Suprapubic skin (tissue), 4 donors: ENCODE data around the gene CBARP. TPM values are rescaled to one million over a fixed set of nuclear protein-coding genes. Genes with fewer than 3 reads are reported as not detected.

Experiments
- DNase-seq, 2 donors: peaks; one replicate each; pipeline ENCODE4 v3.0.0-alpha.2; 2019; ENCODE audit warnings: low spot score in 2 of 2
- H3K27ac ChIP-seq: fragments of 200-600 bp; sonication (generic); one replicate; pipeline ENCODE4 v1.5.1; 2019
- H3K27me3 ChIP-seq: fragments of 200-600 bp; sonication (generic); one replicate; pipeline ENCODE4 v1.5.1; 2019
- H3K36me3 ChIP-seq: fragments of 200-600 bp; sonication (generic); one replicate; pipeline ENCODE4 v1.5.1; 2019
- H3K4me1 ChIP-seq: fragments of 200-600 bp; sonication (generic); one replicate; pipeline ENCODE4 v1.5.1; 2019
- H3K4me3 ChIP-seq: fragments of 200-600 bp; sonication (generic); one replicate; pipeline ENCODE4 v1.5.1; 2019; ENCODE audit warnings: mild to moderate bottlenecking
- H3K9me3 ChIP-seq: fragments of 200-600 bp; sonication (generic); one replicate; pipeline ENCODE4 v1.5.1; 2019
- EP300 ChIP-seq: sonication (generic); formaldehyde crosslinking; IDR thresholded peaks from one replicate; pipeline ENCODE4 v1.6.1; 2017; ENCODE audit warnings: antibody characterized with exemption
- POLR2A ChIP-seq, 2 donors: fragments of 450-650 bp; IDR thresholded peaks; one replicate each; pipeline ENCODE4 v1.6.1; 2017; ENCODE audit warnings: antibody characterized with exemption in 2 of 2, mild to moderate bottlenecking in 2 of 2, moderate library complexity in 2 of 2
- POLR2AphosphoS5 ChIP-seq, 3 donors: sonication (generic); formaldehyde crosslinking; IDR thresholded peaks; one replicate each; pipeline ENCODE4 v1.6.1; 2017; ENCODE audit warnings: antibody characterized with exemption in 3 of 3
- WGBS: methylation state at CpG from one replicate; pipeline ENCODE4 v1.1.5; 2018; 5-methylcytosine and 5-hydroxymethylcytosine counted together
- total RNA-seq, 4 donors: library from RNA; depleted of rRNA; stranded (reverse); fragments of >200 nt; gene quantifications; one replicate each; pipeline ENCODE4 v1.1.0, GENCODE V29; 2016
- TF ChIP-seq, protein P1 (sequence below), 2 donors: fragments of 200-600 bp in 1 of 2; fragments of 450-650 bp in 1 of 2; sonication (generic) in 1 of 2; IDR thresholded peaks; one replicate each; pipeline ENCODE4 v1.5.1; 2016 to 2019; ENCODE audit warnings: antibody characterized with exemption in 2 of 2, mild to moderate bottlenecking in 1 of 2, moderate library complexity in 1 of 2

Gene CBARP
- total RNA-seq, 4 donors from 2014 or later: 2.9 to 8.6 (median 5.1) TPM

DNA sequence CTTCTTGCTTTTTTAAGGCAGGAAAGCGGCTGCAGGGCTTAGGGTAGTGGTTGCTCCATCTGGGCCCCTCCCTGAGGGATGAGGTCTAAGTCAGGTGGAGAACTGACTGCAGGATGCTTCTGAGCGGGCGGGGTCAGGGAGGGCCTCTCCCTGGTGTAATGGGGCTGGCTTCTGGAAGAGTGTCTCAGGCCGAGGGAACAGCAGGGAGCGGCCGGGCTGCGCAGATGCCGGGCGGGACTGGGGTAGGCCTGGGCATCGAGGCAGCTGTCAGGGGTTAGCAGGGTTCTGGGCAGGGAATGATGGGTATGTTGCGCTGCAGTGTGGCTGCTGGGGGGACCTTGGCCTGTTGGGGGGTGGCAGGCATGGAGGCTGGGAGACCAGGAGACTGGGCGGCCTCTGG lies 40.3 kb upstream of the CBARP start:
- Histone ChIP-seq H3K27ac (no peak overlapping the region), H3K4me1 (peaks cover 34% of the 10 kb centered on the region)
- no peak for TF ChIP-seq POLR2A (IDR thresholded peaks at IDR 0.05)
- no peak for TF ChIP-seq EP300
- TF ChIP-seq POLR2AphosphoS5 (IDR thresholded peaks at IDR 0.05): no peak
- TF ChIP-seq, protein P1, sequence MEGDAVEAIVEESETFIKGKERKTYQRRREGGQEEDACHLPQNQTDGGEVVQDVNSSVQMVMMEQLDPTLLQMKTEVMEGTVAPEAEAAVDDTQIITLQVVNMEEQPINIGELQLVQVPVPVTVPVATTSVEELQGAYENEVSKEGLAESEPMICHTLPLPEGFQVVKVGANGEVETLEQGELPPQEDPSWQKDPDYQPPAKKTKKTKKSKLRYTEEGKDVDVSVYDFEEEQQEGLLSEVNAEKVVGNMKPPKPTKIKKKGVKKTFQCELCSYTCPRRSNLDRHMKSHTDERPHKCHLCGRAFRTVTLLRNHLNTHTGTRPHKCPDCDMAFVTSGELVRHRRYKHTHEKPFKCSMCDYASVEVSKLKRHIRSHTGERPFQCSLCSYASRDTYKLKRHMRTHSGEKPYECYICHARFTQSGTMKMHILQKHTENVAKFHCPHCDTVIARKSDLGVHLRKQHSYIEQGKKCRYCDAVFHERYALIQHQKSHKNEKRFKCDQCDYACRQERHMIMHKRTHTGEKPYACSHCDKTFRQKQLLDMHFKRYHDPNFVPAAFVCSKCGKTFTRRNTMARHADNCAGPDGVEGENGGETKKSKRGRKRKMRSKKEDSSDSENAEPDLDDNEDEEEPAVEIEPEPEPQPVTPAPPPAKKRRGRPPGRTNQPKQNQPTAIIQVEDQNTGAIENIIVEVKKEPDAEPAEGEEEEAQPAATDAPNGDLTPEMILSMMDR (IDR thresholded peaks at IDR 0.05): no peak

DNA sequence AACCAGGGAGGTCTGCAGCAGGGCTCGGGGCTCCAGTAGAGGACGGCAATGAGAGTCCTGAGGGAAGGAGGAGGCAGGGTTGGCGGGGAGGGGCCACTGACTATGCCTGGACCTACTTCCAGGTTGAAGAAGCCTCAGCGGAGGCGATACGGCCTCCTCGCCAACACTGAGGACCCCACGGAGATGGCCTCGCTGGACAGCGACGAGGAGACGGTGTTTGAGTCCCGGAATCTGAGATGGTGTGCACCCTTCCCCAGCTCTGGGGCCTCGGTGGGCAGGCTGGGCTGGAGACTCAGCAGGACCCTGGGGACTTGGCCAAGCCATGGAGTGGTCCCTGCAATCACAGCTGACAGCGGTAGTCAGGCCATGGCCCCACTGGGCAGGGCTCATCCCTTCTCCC lies 39.3 kb upstream of the CBARP start:
- WGBS: 88% methylated on average over 14 of the region's 15 CpGs
- DNase-seq: no peak
- no peaks in the 10 kb centered on the region for H3K27me3 ChIP-seq
- no peaks in the 10 kb centered on the region for H3K9me3 ChIP-seq
- TF ChIP-seq POLR2A (IDR thresholded peaks at IDR 0.05): no peak
- TF ChIP-seq POLR2AphosphoS5 (IDR thresholded peaks at IDR 0.05): no peak
- TF ChIP-seq, protein P1 (IDR thresholded peaks at IDR 0.05): no peak
- TF ChIP-seq EP300: no peak
- peak overlapping the region; percentile 57 for H3K4me3 ChIP-seq
- peaks cover 41% of the 10 kb centered on the region for H3K36me3 ChIP-seq
- H3K4me1 ChIP-seq: peaks cover 44% of the 10 kb centered on the region
- H3K27ac ChIP-seq: no peak overlapping the region

More for the DNA sequence above, 40.3 kb upstream of the CBARP start:
- DNase-seq: no peak
- Histone ChIP-seq H3K36me3 (peaks cover 31% of the 10 kb centered on the region), H3K27me3 (peaks cover 5% of the 10 kb centered on the region), H3K4me3 (no peak overlapping the region), H3K9me3 (no peaks in the 10 kb centered on the region)
- WGBS: 86% methylated on average over 10 of the region's 12 CpGs

DNA sequence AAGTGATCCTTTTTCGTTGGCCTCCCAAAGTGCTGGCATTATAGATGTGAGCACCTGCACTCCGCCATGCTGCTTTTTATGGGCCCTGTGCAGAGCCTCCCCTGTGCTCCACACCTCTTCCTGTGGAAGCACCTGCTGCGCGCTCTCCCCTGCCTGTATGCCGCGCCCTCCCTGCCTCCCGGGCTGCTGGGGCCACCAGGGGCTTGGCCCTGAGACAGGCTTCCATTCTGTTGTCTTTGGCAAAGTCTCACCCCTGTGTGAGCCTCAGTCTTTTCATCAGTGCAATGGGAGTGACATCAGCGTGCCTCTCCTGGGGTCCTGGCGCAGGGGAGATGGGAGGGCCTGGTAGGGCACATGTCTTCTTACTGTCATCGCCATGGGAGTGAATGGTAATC lies 38.8 kb upstream of the CBARP start:
- WGBS: 56% methylated on average over 10 of the region's 10 CpGs
- H3K27ac ChIP-seq: peak overlapping the region; percentile 96
- TF ChIP-seq POLR2A (IDR thresholded peaks at IDR 0.05): no peak
- no peak for TF ChIP-seq POLR2AphosphoS5 (IDR thresholded peaks at IDR 0.05)
- TF ChIP-seq EP300: no peak
- TF ChIP-seq, protein P1 (IDR thresholded peaks at IDR 0.05): no peak
- H3K4me3 ChIP-seq: peak overlapping the region; percentile 57
- no peaks in the 10 kb centered on the region for H3K27me3 ChIP-seq
- DNase-seq: no peak
- H3K4me1 ChIP-seq: peaks cover 48% of the 10 kb centered on the region
- H3K9me3 ChIP-seq: no peaks in the 10 kb centered on the region
- peaks cover 45% of the 10 kb centered on the region for H3K36me3 ChIP-seq

DNA sequence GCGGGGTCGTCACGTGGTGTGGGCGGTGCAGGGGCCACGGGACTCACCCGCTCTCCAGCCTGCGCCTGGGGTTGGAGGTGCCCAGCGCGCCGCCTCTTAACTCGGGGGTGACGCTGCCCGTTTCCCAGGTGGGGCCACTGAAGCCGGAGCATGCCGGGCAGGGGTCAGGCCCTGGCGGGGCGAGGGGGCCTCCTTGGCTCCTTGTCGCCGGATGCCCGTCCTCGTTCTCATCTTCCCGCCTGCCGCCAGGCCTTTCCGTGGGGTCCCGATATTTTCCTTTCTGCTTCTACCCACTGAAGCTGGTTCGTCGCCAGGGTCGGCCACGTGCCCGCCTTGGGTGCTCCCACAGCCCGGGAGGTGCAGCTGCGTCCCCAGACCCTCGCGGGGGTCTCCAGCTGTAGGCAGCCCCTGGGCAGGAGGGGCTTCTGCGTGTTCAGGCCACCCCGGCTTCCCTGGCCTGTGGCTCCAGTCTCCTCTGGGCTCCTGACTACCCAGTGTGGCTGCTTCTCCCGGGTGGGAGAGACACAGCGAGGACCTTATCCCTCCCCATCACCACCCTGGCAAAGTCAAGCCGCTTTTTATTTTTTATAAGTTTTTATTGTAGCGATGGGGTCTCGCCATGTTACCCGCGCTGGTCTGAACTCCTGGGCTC lies 38.3 kb upstream of the CBARP start:
- 11% methylated on average over 26 of the region's 43 CpGs for WGBS
- no peak for DNase-seq
- Histone ChIP-seq H3K9me3 (no peaks in the 10 kb centered on the region), H3K4me1 (peaks cover 54% of the 10 kb centered on the region), H3K4me3 (peak overlapping the region; percentile 57), H3K27ac (peak overlapping the region; percentile 96), H3K36me3 (peaks cover 50% of the 10 kb centered on the region), H3K27me3 (no peaks in the 10 kb centered on the region)
- TF ChIP-seq, protein P1 (IDR thresholded peaks at IDR 0.05): no peak
- TF ChIP-seq POLR2AphosphoS5 (IDR thresholded peaks at IDR 0.05): no peak
- TF ChIP-seq EP300: no peak
- TF ChIP-seq POLR2A (IDR thresholded peaks at IDR 0.05): no peak

DNA sequence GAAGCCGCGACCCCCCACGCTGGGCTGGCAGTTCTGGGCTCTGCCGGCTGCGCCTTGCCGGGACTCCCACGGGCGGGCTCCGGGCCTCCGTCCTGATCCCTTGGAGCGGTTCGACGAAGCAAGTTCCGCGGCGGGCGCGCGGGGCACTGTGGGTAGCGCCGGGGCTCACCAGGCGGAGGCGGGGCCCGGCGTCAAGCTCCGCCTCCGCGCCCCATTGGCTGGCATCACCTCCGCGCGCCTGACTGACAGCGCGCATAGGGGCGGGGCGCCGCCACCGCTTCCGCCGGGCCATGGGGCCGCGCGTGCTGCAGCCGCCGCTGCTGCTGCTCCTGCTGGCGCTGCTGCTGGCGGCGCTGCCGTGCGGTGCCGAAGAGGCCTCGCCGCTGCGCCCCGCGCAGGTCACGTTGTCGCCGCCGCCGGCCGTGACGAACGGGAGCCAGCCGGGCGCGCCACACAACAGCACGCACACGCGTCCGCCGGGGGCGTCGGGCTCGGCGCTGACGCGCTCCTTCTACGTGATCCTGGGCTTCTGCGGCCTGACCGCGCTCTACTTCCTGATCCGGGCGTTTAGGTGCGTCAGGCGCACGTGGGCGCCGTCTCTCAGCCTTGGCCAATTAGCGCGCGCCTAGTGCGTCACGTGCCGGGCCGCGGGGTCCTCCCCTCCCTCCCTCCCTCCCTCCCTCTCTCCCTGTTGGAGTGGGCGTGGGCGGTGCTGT lies 37.6 kb upstream of the CBARP start, which contains the start of gene FAM174C:
Gene FAM174C, plus strand, starts transcription at position 271 of the 716 bp plus-strand sequence. Its CDS starts 20 bp downstream, at position 291.
- peaks cover 60% of the 10 kb centered on the region for H3K4me1 ChIP-seq
- H3K4me3 ChIP-seq: peak within 1 kb of the TSS; percentile 57
- H3K9me3 ChIP-seq: no peaks in the 10 kb centered on the region
- peaks cover 54% of the 10 kb centered on the region for H3K36me3 ChIP-seq
- H3K27ac ChIP-seq: peak within 1 kb of the TSS; percentile 96
- no peaks in the 10 kb centered on the region for H3K27me3 ChIP-seq
- DNase-seq: peak; percentile 97 to 99
- TF ChIP-seq, protein P1 (IDR thresholded peaks at IDR 0.05): no peak
- TF ChIP-seq POLR2AphosphoS5 (IDR thresholded peaks at IDR 0.05) (peak in 1 of 3 donors; percentile 60), EP300 (no peak), POLR2A (IDR thresholded peaks at IDR 0.05) (peak in 1 of 2 donors; percentile 68)
- 0% methylated on average over 18 of the region's 98 CpGs for WGBS
